ENCODE data around the gene TEX26.

- TF ChIP-seq CTCF (IDR thresholded peaks at IDR 0.05) (no peak), POLR2A (IDR thresholded peaks at IDR 0.05) (no peak), POLR2AphosphoS5 (IDR thresholded peaks at IDR 0.05) (no peak)
Observed at GRCh38 chr13:30957258-30957943, 24.9 kb downstream of the TEX26 start.
